NCI-H510A (cell line): ENCODE measurements around the gene KDM5A.

Source experiments
- DNase-seq: peaks from one replicate; lab custom pipeline; 2025; lab: John Stamatoyannopoulos, UW

The KDM5A gene

DNA sequence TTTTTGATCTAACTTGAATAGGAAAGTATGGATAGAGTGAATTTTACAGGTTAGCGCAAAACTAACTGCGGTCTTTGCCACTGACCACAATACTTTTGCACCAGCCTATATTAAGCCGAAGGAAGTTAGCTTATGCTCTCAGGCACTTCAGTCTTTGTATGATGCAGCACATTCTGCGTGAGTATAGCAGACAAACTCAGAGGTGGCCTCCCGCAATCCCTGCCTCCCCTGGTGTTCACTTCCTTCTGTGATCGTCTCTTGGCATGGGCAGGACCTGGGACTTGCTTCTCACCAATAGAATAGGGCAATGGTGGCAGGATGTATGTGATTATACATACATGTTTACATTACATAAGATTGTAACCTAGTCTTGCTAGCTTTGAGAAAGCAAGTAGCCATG lies 116.2 kb downstream of the KDM5A start:
- no peak for DNase-seq

- no peak for DNase-seq
Observed at GRCh38 chr12:271161-271560, 118.0 kb downstream of the KDM5A start.

GRCh38 chr12:269191-269590 lies 119.9 kb downstream of the KDM5A start:
- no peak for DNase-seq

GRCh38 chr12:268483-268840 lies 120.7 kb downstream of the KDM5A start:
- no peak for DNase-seq

GRCh38 chr12:267581-268482 lies 121.3 kb downstream of the KDM5A start:
- no peak for DNase-seq

GRCh38 chr12:265096-265495 lies 124.0 kb downstream of the KDM5A start:
- no peak for DNase-seq

GRCh38 chr12:264269-264668 lies 124.9 kb downstream of the KDM5A start:
- DNase-seq, result no peak

- no peak for DNase-seq
Observed at GRCh38 chr12:263574-263973, 125.5 kb downstream of the KDM5A start.

DNA sequence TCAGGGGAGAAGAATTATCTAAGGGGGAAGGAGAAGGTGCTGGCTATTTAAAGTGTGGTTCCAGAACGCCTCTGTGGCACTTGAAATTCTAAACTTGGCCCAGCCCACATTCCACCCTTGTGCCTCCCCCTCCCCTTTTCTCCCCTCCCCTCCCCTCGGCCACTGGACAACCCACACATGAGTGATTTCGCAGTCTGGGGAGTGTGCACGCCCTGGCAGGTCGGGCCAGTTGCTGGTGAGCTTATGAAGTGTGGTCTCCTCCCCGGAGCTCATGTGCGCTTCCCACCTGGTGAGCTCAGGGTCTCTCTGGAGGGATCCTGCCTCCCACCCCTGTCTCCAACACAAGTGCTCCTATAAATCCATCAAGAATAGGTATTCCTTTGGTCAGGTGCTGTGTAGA lies 126.3 kb downstream of the KDM5A start, which contains the start of gene SLC6A13:
Gene SLC6A13 (minus strand): TSS at position 20 of the 400 bp plus-strand sequence. CDS start 2,784 bp downstream, outside the sequence.
- no peak for DNase-seq

GRCh38 chr12:262113-262512 lies 127.0 kb downstream of the KDM5A start:
- no peak for DNase-seq

DNA sequence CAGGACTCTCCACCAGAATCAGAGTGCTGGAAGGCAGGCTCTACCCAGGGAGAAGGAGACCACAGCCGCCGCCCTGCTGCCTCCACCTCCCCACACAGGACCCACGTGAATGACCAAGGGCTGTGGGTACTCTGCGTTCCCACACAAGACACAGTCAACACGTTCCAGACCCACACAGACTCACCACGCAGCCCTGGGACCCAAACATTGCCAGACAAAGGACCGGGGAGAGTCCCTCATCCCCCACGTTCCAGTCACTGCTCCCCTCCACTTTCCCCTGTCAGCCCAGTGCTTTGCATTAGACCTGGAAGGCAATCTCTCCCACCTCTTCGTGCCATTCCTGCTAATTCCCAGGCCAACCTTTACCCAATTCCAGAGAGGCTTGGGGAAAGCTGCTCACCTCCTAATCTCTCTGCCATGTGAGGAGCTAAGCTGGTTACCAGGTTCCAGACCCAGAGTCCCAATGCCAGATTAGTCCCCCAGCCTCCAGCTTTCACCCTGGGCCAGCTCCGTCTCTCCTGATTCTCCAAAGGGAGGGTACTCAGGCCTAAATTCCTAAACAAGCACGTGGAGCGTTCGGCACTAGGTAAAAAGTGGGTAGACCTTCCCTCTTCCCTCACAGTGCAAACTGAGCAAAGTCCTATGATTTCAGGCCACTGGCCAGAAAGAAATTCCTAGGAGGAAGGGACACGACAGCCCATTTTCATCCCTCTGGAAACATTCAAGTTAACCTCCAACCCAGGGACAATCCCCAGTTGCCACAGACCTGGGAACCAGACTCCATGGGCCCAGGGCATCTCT lies 131.4 kb downstream of the KDM5A start:
- DNase-seq, result no peak

DNA sequence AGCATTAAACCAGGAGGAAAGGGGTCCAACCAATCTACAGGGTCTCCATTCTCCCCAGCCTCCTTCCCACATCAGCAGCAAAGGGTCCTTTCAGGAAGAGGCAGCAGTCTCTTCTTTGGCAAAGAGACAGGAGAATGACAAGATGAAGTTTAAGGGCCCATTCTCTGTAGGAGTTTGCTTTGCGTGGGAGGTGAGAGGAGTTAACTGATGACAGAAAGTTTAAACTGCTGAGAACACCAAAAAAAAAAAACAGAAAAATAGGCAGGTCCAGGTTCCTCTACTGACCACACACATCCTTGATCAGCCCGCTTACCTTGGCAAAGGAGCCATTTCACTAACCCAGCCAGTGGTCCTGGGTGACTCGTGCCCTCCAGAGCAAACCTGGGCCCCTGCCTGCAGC lies 132.2 kb downstream of the KDM5A start:
- no peak for DNase-seq

- no peak for DNase-seq
Observed at GRCh38 chr12:256225-256624, 132.9 kb downstream of the KDM5A start.

GRCh38 chr12:254912-255311 lies 134.2 kb downstream of the KDM5A start:
- DNase-seq, result no peak

DNA sequence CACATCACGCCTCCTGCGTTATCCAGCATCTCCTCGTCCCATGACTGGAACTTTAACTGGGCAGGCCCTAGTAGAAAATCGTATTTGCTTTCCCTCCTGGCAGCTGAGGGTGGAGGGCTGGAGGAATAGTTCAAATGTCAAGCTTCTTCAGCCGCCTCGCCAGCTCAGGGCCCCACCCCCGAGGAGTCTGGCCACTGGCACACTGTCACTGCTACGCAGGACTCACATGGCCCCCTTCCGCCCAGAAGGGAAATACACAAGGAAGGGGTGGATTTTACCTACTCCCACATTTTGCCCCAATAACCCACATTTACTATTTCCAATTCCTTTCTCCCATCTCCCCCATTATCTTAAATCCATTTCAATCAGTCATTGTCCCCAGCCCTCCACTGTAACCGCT lies 135.1 kb downstream of the KDM5A start:
- no peak for DNase-seq

GRCh38 chr12:253116-253831 lies 135.8 kb downstream of the KDM5A start:
- DNase-seq, result no peak

GRCh38 chr12:252636-253035 lies 136.5 kb downstream of the KDM5A start:
- DNase-seq, result no peak

DNA sequence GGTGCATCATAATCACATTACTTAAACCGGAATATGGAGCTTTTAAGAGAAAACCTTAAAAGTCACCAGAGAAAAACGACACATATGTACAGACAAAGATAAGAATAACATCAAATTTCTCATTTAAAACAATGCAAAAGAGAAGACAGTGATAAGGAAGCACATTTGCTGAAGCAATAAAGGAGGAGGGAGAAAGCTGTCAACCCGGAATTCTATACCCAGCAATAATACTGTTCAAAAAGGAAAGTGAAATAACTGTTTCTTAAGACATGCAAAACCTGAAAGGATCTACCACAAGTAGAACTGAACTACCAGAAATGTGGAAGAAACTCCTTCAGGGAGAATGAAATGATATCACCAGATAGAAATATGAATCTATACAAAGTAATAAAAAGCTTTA lies 141.8 kb downstream of the KDM5A start:
- DNase-seq, result no peak

DNA sequence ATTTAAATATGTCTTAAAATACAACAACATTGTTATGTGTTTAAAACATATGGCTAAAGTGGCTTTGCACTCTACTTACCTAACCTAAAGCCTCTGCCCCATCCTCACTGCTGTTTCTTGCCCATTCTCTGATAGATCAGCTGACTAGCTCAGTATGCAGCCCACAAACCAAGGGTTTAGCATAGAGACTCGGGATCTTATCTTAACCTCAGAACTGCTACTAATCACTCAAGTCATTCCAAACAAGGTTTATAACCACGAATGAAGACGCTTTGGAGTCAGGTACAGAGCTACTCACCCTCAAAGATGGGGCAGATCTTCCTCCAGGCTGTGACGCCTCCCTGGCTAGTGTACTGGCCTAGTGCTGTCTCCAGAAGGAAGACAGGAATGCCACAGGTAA lies 145.7 kb downstream of the KDM5A start:
- DNase-seq, result no peak

DNA sequence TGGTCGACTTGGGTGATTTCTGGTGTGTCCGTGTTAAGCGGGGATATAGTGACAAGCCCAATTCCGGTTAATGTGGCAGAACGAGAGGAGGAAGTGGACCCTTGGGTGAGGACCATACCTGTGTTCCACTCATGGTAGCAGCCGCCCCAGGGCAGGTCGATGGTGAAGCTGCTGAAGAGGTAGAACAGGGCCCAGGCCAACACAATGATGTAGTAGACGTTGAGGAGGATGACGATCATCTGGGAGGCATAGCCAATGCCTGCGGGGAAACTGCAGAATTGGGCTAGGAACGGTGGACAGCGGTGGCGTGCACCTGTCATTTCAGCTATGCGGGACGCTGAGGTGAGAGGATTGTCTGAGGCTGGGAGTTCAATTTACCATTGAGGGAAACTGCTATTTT lies 146.6 kb downstream of the KDM5A start:
- DNase-seq, result no peak

- no peak for DNase-seq
Observed at GRCh38 chr12:241266-241665, 147.9 kb downstream of the KDM5A start.

DNA sequence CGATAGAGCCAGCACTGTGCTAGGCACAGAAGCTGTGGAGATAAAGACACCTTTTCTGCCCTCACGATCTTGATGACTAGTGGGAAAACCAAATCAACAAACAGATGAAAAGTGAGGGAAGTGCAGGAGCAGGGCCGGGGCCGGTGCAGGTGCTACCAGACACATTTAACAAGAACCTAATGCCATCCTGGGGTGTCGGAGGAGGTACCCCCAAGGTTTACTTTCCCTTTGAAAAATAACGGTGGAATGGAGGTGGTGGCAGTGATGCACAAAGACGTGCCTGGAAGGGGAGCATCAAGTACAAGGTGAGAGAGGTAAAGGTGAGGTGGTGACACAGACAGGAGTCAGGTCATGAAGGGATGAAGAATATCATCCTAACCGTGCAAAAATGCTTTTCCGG lies 148.6 kb downstream of the KDM5A start:
- DNase-seq, result no peak
